Astrocyte (in vitro differentiated cells and primary cell): ENCODE results near the gene PRSS22.

Experiments used
- CTCF ChIP-seq: IDR thresholded peaks from 2 replicates; pipeline ENCODE4 v1.5.1; 2011; ENCODE audit warnings: low read depth, mild to moderate bottlenecking, inconsistent platforms, low read length, moderate library complexity; ENCODE audit not compliant: insufficient read depth
- EZH2 ChIP-seq: IDR thresholded peaks from 2 replicates; pipeline ENCODE4 v1.6.1; 2012; ENCODE audit warnings: mild to moderate bottlenecking, low read length, inconsistent platforms; ENCODE audit not compliant: insufficient read depth

- no peak for TF ChIP-seq CTCF
- no peak for TF ChIP-seq EZH2
Measured at GRCh38 chr16:2834968-2835367, 23.0 kb downstream of the PRSS22 start.
